SK-N-MC (cell line): ENCODE data around the gene PDZRN4.

ENCODE experiments used
- EZH2 ChIP-seq: fragments of 200-600 bp; sonication (generic); IDR thresholded peaks from one replicate; pipeline ENCODE4 v1.6.1; 2017; ENCODE audit warnings: antibody characterized with exemption
- FOXP2 ChIP-seq: optimal IDR thresholded peaks from 2 replicates; pipeline ENCODE3; 2011; ENCODE audit warnings: mild to moderate bottlenecking, moderate library complexity; ENCODE audit not compliant: insufficient read depth; ENCODE audit errors: extremely low read length, control extremely low read depth
- POLR2AphosphoS5 ChIP-seq: IDR thresholded peaks from 2 replicates; pipeline ENCODE4 v1.6.1; 2012; ENCODE audit warnings: mild to moderate bottlenecking, low read depth, low read length, borderline replicate concordance

DNA sequence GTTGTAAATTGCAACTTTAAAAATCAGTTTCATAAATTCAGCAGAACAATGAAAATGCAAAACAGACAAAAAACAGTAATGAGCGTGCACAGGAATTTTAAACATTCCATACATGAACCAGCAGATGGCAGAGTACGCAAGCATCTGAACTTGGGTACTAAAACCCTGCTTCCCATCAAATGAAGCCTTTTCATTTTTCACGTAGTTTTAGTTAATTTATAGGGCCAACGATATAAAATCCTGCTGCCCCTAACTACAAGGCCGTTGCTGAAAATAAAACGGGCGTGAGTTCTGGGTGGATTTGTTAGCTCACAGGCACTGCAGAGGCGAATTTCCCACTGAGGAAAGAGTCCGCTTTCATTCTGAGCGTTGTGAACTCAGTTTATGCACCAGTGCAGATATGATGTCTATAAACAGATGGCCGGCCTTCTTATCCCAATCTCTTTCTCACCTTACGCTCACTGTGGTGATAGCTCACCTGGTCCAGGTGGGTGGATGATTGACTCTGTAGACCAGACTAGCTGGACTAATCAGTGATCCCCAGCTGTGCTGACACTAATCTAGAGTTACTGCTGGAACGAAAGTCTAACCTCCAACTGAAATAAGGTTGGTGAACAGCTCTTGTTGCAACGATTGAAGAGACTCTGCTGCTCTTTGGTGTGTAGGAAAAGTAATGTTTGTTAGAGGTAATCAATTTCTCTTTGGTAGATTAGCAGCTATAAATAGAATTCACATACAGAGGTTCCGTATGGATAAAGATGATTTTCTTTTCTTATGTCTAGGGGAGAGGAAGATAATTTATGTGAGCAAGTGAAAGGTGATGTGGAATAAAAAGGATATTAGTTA lies 89.2 kb downstream of the PDZRN4 start:
- no peak for TF ChIP-seq EZH2
- TF ChIP-seq POLR2AphosphoS5 = no peak
- no peak for TF ChIP-seq FOXP2
